Activated T-cell treated with anti-CD3 and anti-CD28 coated beads for 24 hours (primary cell): ENCODE measurements around the gene ZNF213.
A peak's percentile ranks its signal among the peaks of the same experiment; 100 is the strongest.
"Not testable (repeated sequence)": the region's sequence is repeated elsewhere in the genome, so short reads cannot be mapped to it uniquely, and the experiment has no call there.

ENCODE experiments used
- DNase-seq: peaks from one replicate; pipeline ENCODE4 v3.0.0-alpha.2; 2020; ENCODE audit warnings: low read depth

Gene ZNF213

DNA sequence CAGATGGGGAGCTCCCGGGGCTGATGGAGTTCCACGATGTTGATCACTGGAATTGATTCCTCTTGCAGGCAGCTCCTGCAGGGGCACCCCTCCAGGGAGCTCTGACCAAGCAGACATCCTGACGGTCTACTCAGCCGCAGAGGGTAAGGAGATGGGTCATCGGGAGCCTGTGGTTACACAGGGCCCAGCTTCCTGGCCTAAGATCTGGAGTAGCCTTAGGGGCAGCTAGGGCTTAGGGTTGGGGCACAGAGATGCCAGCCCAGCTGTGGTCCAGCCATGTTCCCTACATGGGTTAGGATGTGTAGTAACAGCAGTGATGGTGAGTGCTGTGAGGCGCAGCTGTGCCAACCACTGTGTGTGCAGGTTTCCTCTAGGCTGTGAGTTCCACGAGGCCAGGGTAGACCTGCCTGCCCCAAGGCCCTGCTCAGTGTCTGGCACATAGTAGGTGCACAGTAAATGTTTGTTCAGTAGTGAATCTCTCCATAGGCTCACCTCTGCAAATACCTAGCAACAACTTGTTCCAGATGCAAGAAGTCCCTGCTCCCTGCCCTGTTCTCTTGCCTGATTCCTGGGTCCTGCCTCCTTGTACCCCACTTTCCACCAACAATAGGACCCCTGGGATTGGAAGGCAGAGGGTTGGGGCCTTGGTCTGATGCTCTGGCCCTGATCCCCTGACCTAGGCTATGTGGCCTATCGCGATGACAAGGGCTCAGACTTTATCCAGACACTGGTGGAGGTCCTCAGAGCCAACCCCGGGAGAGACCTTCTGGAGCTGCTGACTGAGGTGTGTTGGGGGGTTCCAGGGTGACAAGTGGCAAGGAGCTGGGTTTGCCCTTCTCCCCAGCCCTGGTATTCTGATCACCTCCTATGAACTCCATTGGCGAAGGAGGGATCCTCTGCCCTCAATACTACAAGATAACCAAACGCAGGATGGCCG is 13.7 kb downstream of the ZNF213 start:
- no peak for DNase-seq

DNA sequence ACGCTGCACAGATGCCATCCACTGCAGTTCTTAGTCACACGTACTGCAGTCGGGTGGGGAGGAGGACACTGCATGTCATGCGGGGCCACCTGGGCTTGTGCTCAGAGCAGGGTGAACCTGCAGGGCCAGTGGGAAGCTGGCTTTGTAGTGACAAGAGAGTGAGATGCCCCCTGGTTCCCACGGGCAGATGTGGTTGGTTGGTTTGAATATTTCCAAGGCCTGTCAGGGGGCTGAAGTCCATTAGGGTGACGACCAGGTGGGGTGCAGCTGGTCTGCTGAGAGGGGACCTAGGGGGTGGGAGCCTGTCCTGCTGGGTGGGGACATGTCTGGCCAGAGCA is 14.3 kb downstream of the ZNF213 start:
- no peak for DNase-seq

DNA sequence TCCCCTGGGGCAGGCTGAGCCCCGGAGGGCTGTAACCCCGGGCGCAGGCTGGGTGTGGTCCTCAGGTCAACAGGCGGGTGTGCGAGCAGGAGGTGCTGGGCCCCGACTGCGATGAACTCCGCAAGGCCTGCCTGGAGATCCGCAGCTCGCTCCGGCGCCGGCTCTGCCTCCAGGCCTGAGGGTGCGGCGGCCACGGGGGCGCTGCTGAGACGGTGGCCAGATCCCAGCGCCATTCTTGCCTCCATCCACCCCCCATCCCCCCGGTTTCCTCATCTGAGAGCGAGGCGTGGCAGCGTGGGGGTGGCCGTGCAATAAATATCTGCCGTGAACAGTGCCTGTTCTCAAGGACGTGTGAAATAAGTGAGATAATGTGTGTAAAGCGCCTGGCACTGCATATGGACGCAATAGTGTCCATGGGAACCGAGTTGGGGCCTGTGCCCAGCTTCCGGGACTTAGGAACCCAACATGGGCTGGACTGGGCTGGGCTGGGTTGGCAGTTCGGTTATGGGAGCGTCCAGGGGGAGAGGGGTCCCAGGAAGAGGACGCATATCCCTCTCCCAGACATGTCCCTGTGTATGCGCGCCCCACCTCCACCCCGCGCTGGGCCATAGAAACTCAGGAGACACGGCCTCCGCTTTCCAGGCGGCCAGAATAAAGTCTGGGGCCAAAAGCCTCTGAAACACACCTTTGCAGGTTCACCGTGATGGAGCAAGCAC is 15.0 kb downstream of the ZNF213 start:
- no peak for DNase-seq

DNA sequence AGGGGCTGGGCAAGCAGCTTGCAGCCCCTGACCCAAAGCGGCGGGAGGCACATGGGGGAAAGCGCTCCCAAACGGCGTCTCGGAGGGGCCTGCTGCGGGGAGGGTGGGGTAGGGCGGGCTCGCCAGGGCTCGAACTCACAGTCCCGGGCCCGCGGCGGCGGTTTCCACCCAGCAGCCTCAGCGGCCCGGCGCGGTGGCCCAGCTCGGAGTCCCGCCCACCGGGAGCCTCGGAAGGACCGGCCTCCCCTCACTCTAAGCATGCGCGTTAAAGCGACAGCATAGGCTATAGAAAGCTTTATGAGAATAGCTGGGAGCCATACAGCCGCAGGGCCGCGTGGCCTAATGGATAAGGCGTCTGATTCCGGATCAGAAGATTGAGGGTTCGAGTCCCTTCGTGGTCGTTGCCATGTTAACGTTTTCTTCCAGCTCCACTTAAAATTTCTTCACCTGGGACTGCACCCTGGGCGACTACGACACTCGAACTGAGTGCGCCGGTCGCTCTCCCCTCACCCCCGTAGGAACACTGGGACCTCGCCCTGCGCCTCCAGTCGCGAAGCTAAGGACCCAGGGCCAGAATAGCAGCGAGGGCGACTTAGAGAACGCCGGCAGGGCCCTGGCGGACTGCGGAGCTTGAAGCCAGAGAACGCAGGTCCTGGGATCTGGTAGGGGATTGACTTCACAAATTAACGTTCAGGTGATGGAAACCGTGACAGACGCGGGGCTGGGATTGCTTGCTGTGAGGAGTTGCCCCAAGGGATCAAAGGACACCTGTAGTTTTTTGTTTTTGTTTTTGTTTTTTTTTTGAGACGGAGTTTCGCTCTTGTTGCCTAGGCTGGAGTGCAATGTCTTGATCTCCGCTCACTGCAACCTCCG is 15.8 kb downstream of the ZNF213 start:
- DNase-seq: peak; percentile 99

DNA sequence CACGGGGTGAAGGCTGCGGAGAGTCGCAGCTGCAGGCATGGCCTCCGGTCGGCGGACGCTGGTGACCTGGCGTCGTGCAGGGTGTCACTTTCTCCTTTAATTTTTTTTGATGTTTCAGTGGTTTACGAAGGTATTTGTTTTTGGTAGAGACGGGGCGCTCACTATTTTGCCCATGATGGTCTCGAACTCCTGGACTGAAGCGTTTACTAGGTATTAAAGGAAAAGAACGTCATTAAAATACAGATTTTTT is 17.1 kb downstream of the ZNF213 start:
- DNase-seq: no peak

DNA sequence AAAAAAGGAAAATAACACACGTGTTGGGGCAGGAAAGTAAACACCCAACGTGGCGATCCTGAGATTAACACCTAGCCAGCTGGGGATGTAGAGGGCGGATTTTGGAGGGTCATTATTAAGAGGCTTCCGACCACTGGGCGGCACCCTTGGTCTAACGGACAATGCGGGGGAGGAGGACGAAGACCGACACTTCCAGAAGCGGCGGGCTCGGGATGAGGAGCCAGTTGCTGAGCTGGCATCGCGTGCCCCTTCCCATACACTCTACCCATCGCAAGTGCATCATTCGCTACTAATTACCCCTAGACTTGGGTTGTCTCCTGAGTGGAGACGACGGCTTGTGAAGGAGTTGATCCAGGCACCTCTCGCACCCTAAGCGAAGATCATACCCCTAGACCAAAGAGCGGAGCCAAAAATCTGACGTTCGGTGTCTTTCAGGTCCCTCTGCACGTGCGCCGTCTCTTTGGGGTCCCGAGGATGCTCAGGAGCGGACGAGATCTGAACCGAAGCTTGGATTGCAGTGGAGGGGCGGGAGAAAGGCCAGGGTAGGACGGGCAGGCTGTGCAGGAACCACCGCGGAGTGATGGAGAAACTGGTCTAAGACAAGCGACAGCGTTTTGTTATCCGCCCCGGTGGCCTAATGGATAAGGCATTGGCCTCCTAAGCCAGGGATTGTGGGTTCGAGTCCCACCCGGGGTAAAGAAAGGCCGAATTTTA is 17.6 kb downstream of the ZNF213 start:
- peak; percentile 87 for DNase-seq

DNA sequence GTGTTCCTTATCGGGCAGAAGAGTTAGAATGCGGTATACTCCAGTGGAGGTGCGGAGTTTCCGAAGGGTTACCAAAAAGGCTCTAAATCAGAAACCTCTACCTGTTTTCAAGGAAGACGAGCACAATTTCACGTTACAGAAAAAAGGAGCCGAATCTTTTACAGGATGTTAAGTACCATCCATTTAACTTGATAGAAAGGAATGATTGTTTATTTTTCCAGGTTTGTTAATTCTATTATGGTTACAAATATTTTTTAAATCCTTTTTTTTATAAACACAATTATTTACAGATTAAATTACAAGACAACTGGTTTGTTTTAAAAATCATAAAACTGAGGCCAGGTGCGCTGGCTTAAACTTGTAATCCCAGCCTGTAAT is 18.2 kb downstream of the ZNF213 start:
- no peak for DNase-seq

DNA sequence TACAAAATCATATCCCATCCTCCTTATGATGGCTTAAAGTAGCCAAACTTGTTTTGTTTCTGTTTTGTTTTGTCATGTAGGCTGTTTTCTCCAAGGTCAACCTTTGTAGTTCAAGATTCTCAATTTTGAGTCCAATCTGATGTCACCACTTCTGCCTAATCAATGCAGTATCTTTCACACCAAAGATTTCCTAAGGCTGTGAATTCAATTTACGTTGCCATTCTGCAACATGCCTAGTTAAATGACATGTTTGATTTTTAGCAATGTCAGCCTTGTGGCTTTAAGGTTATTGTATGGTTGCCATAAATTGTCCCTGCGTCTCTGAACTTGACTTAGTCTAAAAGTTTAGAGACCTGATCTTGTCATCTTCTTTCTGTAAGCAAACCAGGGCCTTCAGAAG is 20.4 kb downstream of the ZNF213 start:
- no peak for DNase-seq

DNA sequence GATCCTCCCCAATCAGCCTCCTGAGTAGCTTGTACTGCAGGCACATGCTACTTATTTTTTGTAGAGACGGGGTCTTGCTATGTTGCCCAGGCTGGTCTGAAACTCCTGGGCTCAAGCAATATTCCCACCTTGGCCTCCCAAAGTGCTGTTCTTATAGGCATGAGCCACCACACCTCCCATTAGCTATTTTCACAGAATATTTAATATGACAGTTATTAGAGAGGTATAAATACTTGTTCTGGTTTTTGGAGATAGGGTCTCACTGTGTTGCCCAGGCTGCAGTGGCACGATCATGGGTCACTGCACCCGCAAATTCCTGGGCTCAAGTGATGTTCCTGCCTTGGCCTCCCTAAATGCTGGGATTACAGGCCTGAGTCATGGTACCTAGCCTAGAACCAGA is 21.1 kb downstream of the ZNF213 start:
- no peak for DNase-seq

DNA sequence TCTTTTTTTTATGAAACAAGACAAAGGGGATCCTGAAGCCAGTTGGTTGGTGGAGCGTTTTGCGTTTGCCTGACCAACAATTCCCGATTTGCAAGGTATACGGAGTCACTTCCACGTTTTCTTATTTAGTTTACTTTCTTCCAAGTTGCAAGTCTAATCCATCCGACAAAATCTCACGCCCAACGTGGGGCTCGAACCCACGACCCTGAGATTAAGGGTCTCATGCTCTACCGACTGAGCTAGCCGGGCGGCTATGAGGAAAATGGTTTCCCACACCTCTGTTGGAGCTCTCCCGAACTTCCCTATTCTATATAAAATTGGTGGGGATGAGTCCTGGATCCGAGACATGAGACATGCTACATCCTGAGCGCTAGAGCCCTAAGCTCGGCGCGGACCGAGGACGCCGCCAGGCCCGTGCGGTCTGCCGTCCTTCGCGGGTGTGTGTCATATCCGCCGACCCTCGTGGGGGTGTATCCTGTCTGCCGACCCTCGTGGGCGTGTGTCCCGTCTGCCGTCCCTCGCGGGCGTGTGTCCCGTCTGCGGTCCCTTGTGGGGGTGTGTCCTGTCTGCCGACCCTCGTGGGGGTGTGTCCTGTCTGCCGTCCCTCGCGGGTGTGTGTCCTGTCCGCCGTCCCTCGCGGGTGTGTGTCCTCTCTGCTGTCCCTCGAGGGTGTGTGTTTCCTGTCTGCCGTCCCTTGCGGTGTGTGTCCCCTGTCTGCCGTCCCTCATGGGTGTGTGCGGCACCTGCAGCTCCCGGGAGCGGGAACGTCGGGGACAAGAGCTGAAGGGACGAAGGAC is 22.6 kb downstream of the ZNF213 start:
- peak; percentile 68 for DNase-seq

DNA sequence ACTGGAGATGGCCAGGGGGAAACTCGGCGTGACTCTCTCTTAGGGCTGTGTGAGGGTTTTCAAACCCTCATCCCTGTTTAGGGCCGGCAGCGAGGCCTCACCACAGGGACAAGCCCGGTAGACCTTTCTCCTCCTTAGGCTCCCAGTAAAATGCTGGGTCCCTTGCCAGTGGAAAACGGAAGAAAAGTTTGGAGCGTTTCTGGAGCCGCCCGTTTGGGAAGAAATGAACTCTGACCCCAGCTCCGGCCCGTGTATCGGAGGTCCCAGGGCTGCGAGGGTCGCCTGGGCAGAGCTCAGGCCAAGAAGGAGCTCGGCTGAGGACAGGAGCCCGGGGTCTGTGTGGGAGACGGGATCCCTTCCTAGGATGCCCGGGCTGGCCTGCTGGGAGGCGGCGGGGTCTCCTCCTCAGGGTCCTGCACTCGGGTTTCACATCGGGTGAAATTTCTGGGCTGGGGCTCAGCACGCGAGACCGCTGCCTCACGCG is 23.2 kb downstream of the ZNF213 start:
- no peak for DNase-seq

DNA sequence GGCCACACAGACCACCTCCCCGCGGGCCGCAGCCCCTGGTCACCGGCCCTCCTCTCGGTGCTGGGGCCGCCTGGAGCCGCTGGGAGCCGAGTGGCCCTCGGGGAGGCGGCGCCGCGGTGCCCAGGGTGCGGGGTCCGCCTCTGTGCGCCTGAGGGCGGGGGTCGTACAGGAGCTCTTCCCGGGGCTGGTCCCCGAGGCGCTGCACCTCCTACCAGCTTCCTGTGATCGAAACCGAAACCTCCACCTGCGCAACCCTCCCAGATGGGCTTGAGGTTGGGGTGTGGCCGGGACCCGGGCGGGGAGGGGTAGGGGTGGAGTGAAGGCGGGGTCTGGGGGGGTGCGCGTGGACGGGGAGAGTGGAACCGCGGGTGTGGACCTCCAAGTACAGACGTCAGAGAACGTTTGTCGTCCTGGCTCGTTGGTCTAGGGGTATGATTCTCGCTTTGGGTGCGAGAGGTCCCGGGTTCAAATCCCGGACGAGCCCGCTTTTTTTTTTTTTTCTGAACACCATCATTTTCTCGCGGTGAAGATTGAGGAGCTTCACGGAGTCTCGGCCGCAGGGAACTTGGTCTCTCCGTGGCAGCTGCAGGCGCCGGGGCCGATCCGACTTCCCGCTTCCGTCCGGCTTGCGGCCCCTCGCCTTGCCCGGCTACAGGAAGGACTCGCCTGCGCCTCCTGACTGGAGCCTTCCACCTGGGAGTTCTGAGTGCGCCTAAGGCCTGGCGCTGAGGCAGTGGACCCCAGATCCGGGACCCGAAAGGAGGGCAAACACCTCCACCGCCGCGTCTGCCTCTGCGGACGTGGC is 23.9 kb downstream of the ZNF213 start:
- DNase-seq: peak; percentile 78

DNA sequence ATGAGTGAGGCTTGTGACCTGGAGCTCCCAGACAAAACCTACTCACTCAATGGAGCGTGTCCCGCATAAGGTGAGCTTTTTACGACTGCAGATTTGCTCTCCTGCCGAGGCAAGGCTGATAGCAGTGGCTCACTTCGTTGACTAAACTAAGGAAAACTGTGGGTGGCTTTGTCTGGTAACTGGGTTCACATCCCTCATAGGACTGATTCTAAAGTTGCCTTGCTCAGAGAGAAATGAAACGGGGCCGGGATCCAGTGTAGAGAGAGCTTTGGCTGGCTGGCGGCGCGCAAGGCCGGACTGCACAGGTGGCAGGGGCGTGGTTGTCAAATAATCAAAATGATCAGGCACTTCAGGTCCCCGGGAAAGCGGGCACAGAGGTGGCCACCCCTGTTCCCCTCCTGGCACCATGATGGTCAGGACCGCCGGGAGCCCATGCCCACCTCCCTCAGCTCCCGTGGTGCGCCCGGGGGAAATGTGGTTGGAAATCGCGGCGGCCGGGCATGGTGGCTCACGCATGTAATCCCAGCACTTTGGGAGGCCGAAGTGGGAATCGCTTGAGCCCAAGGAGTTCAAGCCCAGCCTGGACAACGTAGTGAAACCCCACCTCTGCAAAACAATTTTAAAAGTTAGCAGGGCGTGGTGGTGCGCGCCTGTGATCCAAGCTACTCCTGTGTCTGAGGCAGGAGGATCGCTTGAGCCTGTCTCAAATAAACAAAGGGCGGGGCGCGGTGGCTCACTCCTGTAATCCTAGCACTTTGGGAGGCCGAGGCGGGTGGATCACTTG is 26.6 kb downstream of the ZNF213 start:
- DNase-seq: no peak

DNA sequence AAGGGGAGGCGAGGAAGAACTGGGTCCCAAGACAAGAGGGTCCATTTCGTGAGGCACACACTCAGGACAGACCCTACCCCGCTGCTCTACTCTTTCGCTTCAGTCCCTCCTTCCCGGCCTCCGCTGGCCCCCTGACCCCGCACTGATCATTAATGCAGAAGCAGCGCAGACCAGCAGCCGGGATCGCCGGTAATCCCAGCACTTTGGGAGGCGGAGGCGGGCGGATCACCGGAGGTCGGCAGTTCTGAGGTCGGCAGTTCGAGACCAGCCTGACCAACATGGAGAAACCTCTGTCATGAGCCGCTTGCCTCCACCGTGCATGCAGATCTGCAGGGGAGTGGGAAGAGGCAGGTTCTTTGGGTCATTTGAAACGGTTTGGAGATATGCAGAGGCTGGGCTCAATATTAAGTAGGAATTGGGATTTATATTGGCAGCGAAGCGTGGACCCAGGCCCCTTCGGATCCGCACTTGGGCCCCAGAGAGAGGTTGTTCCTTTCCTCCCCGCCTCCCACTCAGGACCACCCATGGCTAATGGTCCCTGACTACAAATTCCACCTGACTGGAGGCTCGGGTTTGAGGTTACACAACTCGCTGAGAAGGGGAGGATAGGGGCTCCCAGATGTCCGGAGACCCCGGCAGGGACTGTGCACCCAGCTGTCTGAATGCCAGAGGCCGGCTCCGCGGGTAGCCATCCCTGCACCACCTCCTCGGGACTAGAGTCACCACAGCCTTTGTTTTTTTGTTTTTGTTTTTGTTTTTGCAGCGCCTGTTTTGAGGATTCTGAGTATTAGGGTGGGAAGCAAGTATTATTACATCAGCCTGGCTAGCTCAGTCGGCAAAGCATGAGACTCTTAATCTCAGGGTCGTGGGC is 29.5 kb downstream of the ZNF213 start:
- no peak for DNase-seq

DNA sequence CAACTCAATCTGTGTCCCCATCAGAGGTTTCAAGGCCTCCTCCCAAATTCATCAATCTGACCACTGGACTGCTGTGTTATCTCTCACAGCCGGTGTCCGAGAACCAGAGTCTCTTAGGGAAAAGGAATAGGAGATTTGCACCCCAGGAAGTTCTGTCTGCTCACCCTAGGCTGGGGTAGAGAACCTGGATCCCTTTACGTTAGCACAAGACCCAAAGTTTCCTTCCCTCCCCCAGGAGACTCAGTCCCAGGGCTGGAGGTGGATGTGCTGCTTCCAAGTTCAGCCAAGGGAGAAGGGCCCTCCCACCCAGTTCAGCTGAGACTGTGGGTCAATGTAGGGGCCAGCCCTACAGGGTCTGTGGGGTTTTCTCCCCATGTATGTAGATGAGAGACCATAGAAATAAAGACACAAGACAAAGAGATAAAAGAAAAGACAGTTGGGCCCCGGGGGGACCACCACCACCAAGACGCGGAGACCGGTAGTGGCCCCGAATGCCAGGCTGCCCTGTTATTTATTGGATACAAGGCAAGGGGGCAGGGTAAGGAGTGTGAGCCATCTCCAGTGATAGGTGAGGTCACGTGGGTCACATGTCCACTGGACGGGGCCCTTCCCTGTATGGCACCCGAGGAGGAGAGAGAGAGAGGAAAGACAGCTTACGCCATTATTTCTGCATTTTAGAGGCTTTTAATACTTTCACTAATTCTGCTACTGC is 30.4 kb downstream of the ZNF213 start:
- no peak for DNase-seq

DNA sequence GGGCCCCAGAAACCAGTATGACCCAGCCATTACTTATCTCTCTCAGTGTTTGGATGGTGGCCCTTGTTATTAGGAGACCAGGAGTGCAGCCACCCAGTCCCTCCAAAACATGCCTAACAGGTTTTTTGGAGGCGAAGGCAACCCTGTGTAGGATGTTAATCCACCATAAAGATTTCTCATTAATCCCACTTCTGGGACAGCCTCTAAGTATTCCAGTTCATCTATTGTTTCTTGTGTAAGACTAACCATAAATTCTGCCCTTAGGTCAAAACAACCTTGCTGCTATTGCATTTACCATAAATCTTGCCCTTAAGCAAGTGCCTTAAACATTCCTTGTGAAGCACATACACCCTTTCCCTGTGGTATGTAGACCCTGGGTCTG is 31.7 kb downstream of the ZNF213 start:
- no peak for DNase-seq

DNA sequence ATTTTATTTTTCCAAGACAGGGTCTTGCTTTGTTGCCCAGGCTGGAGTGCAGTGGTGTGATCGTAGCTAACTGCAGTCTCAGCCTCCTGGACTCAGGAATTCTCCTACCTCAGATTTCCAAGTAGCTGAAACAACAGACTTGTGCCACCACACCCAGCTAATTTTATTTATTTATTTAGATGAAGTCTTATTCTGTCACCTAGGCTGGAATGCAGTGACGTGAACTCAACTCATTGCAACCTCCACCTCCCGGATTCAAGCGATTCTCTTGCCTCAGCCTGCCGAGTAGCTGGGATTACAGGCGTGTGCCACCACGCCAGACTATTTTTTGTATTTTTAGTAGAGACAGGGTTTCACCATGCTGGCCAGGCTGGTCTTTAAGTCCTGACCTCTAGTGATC is 33.9 kb downstream of the ZNF213 start:
- DNase-seq: not testable (repeated sequence)
